ENCODE data around the gene CLDN20. TPM values are rescaled to one million over a fixed set of nuclear protein-coding genes. Genes with fewer than 3 reads are reported as not detected.
"Not testable (repeated sequence)": the region's sequence is repeated elsewhere in the genome, so short reads cannot be mapped to it uniquely, and the experiment has no call there.

The CLDN20 gene
- total and polyA plus RNA-seq, 5 donors: not detected

- no peak for DNase-seq
- WGBS: 93% methylated on average over 4 of the region's 4 CpGs
- Histone ChIP-seq H3K27ac (ENCODE audit: low read length) (no peak overlapping the region), H3K4me3 (ENCODE audit: low read length) (no peak overlapping the region), H3K4me1 (ENCODE audit: control insufficient read depth, insufficient read depth, low read length) (no peaks in the 10 kb centered on the region), H3K9me3 (ENCODE audit: control insufficient read depth, low read length) (no peaks in the 10 kb centered on the region), H3K27me3 (ENCODE audit: control insufficient read depth, insufficient read depth) (no peaks in the 10 kb centered on the region)
- no peak for ATAC-seq
- intact Hi-C loops (cut with DNase I): no loop called here
Observed at GRCh38 chr6:155227046-155227445, 36.8 kb upstream of the CLDN20 start.

- Histone ChIP-seq H3K27ac (ENCODE audit: low read length) (no peak overlapping the region), H3K4me3 (ENCODE audit: low read length) (no peak overlapping the region), H3K27me3 (ENCODE audit: control insufficient read depth, insufficient read depth) (no peaks in the 10 kb centered on the region), H3K4me1 (ENCODE audit: control insufficient read depth, insufficient read depth, low read length) (no peaks in the 10 kb centered on the region), H3K9me3 (ENCODE audit: control insufficient read depth, low read length) (no peaks in the 10 kb centered on the region)
- ATAC-seq (peak; percentile 44 to 48), DNase-seq (no peak)
- intact Hi-C loops (cut with DNase I): no loop called here
- WGBS: 66% methylated on average over 13 of the region's 13 CpGs
Observed at GRCh38 chr6:155228546-155229166, 35.2 kb upstream of the CLDN20 start.

- H3K9me3 ChIP-seq (ENCODE audit: control insufficient read depth, low read length); H3K27ac ChIP-seq (ENCODE audit: low read length); H3K27me3 ChIP-seq (ENCODE audit: control insufficient read depth, insufficient read depth); intact Hi-C loops (cut with DNase I); DNase-seq; ATAC-seq; H3K4me1 ChIP-seq (ENCODE audit: control insufficient read depth, insufficient read depth, low read length); H3K4me3 ChIP-seq (ENCODE audit: low read length): not testable (repeated sequence)
- WGBS: 95% methylated on average over 4 of the region's 4 CpGs
Observed at GRCh38 chr6:155230975-155231374, 32.8 kb upstream of the CLDN20 start.

- no peak overlapping the region for H3K27ac ChIP-seq (ENCODE audit: low read length)
- intact Hi-C loops (cut with DNase I): no loop called here
Observed at GRCh38 chr6:155232848-155233247, 31.0 kb upstream of the CLDN20 start.

GRCh38 chr6:155234167-155234566 lies 29.6 kb upstream of the CLDN20 start:
- no peak overlapping the region for H3K4me3 ChIP-seq (ENCODE audit: low read length)
- WGBS: 86% methylated on average over 4 of the region's 4 CpGs
- no peak for ATAC-seq
- H3K4me1 ChIP-seq (ENCODE audit: control insufficient read depth, insufficient read depth, low read length): no peaks in the 10 kb centered on the region
- intact Hi-C loops (cut with DNase I): no loop called here
- H3K27ac ChIP-seq (ENCODE audit: low read length): no peak overlapping the region
- DNase-seq: no peak
- H3K9me3 ChIP-seq (ENCODE audit: control insufficient read depth, low read length): no peaks in the 10 kb centered on the region
- no peaks in the 10 kb centered on the region for H3K27me3 ChIP-seq (ENCODE audit: control insufficient read depth, insufficient read depth)

More at GRCh38 chr6:155232848-155233247, 31.0 kb upstream of the CLDN20 start:
- H3K9me3 ChIP-seq (ENCODE audit: control insufficient read depth, low read length): no peaks in the 10 kb centered on the region
- H3K4me1 ChIP-seq (ENCODE audit: control insufficient read depth, insufficient read depth, low read length): no peaks in the 10 kb centered on the region
- 90% methylated on average over 6 of the region's 6 CpGs for WGBS
- H3K4me3 ChIP-seq (ENCODE audit: low read length): no peak overlapping the region
- DNase-seq (no peak), ATAC-seq (no peak)
- H3K27me3 ChIP-seq (ENCODE audit: control insufficient read depth, insufficient read depth): no peaks in the 10 kb centered on the region

GRCh38 chr6:155234687-155235086 lies 29.1 kb upstream of the CLDN20 start:
- Histone ChIP-seq H3K9me3 (ENCODE audit: control insufficient read depth, low read length) (no peaks in the 10 kb centered on the region), H3K27me3 (ENCODE audit: control insufficient read depth, insufficient read depth) (no peaks in the 10 kb centered on the region), H3K4me3 (ENCODE audit: low read length) (no peak overlapping the region), H3K27ac (ENCODE audit: low read length) (no peak overlapping the region), H3K4me1 (ENCODE audit: control insufficient read depth, insufficient read depth, low read length) (no peaks in the 10 kb centered on the region)
- intact Hi-C loops (cut with DNase I): no loop called here
- DNase-seq (no peak), ATAC-seq (peak in 1 of 2 donors; percentile 20)
- 83% methylated on average over 4 of the region's 4 CpGs for WGBS

- no peak overlapping the region for H3K27ac ChIP-seq (ENCODE audit: low read length)
- DNase-seq (no peak), ATAC-seq (no peak)
- no peaks in the 10 kb centered on the region for H3K9me3 ChIP-seq (ENCODE audit: control insufficient read depth, low read length)
- H3K27me3 ChIP-seq (ENCODE audit: control insufficient read depth, insufficient read depth): no peaks in the 10 kb centered on the region
- intact Hi-C loops (cut with DNase I): no loop called here
- WGBS: 57% methylated on average over 5 of the region's 5 CpGs
- no peak overlapping the region for H3K4me3 ChIP-seq (ENCODE audit: low read length)
- H3K4me1 ChIP-seq (ENCODE audit: control insufficient read depth, insufficient read depth, low read length): no peaks in the 10 kb centered on the region
Observed at GRCh38 chr6:155235087-155235486, 28.7 kb upstream of the CLDN20 start.

- intact Hi-C loops (cut with DNase I): no loop called here
- H3K9me3 ChIP-seq (ENCODE audit: control insufficient read depth, low read length): no peaks in the 10 kb centered on the region
- no peaks in the 10 kb centered on the region for H3K4me1 ChIP-seq (ENCODE audit: control insufficient read depth, insufficient read depth, low read length)
- 93% methylated on average over 1 of the region's 1 CpG for WGBS
- ATAC-seq (no peak), DNase-seq (no peak)
- no peak overlapping the region for H3K27ac ChIP-seq (ENCODE audit: low read length)
- no peak overlapping the region for H3K4me3 ChIP-seq (ENCODE audit: low read length)
- H3K27me3 ChIP-seq (ENCODE audit: control insufficient read depth, insufficient read depth): no peaks in the 10 kb centered on the region
Observed at GRCh38 chr6:155237613-155238012, 26.2 kb upstream of the CLDN20 start.

- no peak for DNase-seq
- intact Hi-C loops (cut with DNase I): loop anchor here in 1 of 4 donors (10.0 kb wide), 1 partner anchor 356 kb away; no protein-coding TSS in a partner anchor
- 95% methylated on average over 19 of the region's 19 CpGs for WGBS
- Histone ChIP-seq H3K9me3 (ENCODE audit: control insufficient read depth, low read length) (no peaks in the 10 kb centered on the region), H3K4me3 (ENCODE audit: low read length) (no peak overlapping the region), H3K27me3 (ENCODE audit: control insufficient read depth, insufficient read depth) (no peaks in the 10 kb centered on the region), H3K27ac (ENCODE audit: low read length) (no peak overlapping the region), H3K4me1 (ENCODE audit: control insufficient read depth, insufficient read depth, low read length) (no peaks in the 10 kb centered on the region)
- peak in 1 of 2 donors; percentile 29 for ATAC-seq
Observed at GRCh38 chr6:155240905-155241600, 22.8 kb upstream of the CLDN20 start.

GRCh38 chr6:155241966-155242365 lies 21.8 kb upstream of the CLDN20 start:
- H3K27ac ChIP-seq (ENCODE audit: low read length): no peak overlapping the region

GRCh38 chr6:155244434-155244833 lies 19.4 kb upstream of the CLDN20 start:
- ATAC-seq (no peak), DNase-seq (no peak)
- H3K27me3 ChIP-seq (ENCODE audit: control insufficient read depth, insufficient read depth): no peaks in the 10 kb centered on the region
- 82% methylated on average over 4 of the region's 4 CpGs for WGBS
- H3K27ac ChIP-seq (ENCODE audit: low read length): no peak overlapping the region
- no peak overlapping the region for H3K4me3 ChIP-seq (ENCODE audit: low read length)
- H3K9me3 ChIP-seq (ENCODE audit: control insufficient read depth, low read length): no peaks in the 10 kb centered on the region
- intact Hi-C loops (cut with DNase I): loop anchor here in 1 of 4 donors (10.0 kb wide), 1 partner anchor 360 kb away; no protein-coding TSS in a partner anchor
- no peaks in the 10 kb centered on the region for H3K4me1 ChIP-seq (ENCODE audit: control insufficient read depth, insufficient read depth, low read length)

More at GRCh38 chr6:155241966-155242365, 21.8 kb upstream of the CLDN20 start:
- DNase-seq (no peak), ATAC-seq (no peak)
- Histone ChIP-seq H3K9me3 (ENCODE audit: control insufficient read depth, low read length) (no peaks in the 10 kb centered on the region), H3K27me3 (ENCODE audit: control insufficient read depth, insufficient read depth) (no peaks in the 10 kb centered on the region), H3K4me3 (ENCODE audit: low read length) (no peak overlapping the region), H3K4me1 (ENCODE audit: control insufficient read depth, insufficient read depth, low read length) (no peaks in the 10 kb centered on the region)
- WGBS: 74% methylated on average over 8 of the region's 8 CpGs
- intact Hi-C loops (cut with DNase I): loop anchor here in 1 of 4 donors (10.0 kb wide), 1 partner anchor 357 kb away; no protein-coding TSS in a partner anchor

Measured in right cardiac atrium (tissue), 5 donors.